IPS-20b (cell line): Measurements from ENCODE around the gene PHKB.
"Not testable (repeated sequence)": the region's sequence is repeated elsewhere in the genome, so short reads cannot be mapped to it uniquely, and the experiment has no call there.

Source experiments
- H3K27ac ChIP-seq: one replicate; pipeline ENCODE4 v1.5.1; 2013; ENCODE audit warnings: low read length
- H3K27me3 ChIP-seq: 2 replicates; pipeline ENCODE4 v1.6.1; 2013; ENCODE audit warnings: mild to moderate bottlenecking, low read length, inconsistent platforms; ENCODE audit not compliant: insufficient read depth
- H3K36me3 ChIP-seq: 2 replicates; pipeline ENCODE4 v1.6.1; 2013; ENCODE audit warnings: low read depth, mild to moderate bottlenecking, inconsistent platforms, low read length, moderate library complexity; ENCODE audit not compliant: insufficient read depth
- H3K4me1 ChIP-seq: 2 replicates; pipeline ENCODE4 v1.6.1; 2013; ENCODE audit warnings: mild to moderate bottlenecking, control low read depth, inconsistent platforms, low read length, moderate library complexity; ENCODE audit not compliant: insufficient read depth
- H3K4me3 ChIP-seq: 2 replicates; pipeline ENCODE4 v1.5.1; 2013; ENCODE audit warnings: mild to moderate bottlenecking, low read length, inconsistent platforms
- H3K9ac ChIP-seq: 2 replicates; pipeline ENCODE4 v1.6.1; 2013; ENCODE audit warnings: low read depth, mild to moderate bottlenecking, inconsistent platforms, low read length, moderate library complexity
- H3K9me3 ChIP-seq: 2 replicates; pipeline ENCODE4 v1.6.1; 2013; ENCODE audit warnings: mild to moderate bottlenecking, low read depth, low read length, inconsistent platforms; ENCODE audit not compliant: insufficient read depth

Gene PHKB

GRCh38 chr16:47664653-47665325, 203.7 kb downstream of the PHKB start:
- Histone ChIP-seq H3K9ac (no peak overlapping the region), H3K36me3 (peaks cover 15% of the 10 kb centered on the region; the same call in 1 of the 2 replicates), H3K4me1 (no peaks in the 10 kb centered on the region), H3K27ac (no peak overlapping the region), H3K4me3 (no peak overlapping the region), H3K9me3 (no peaks in the 10 kb centered on the region), H3K27me3 (no peaks in the 10 kb centered on the region)

- H3K9me3 ChIP-seq, result no peaks in the 10 kb centered on the region
- H3K4me3 ChIP-seq, result no peak overlapping the region
- H3K36me3 ChIP-seq, result peaks cover 8% of the 10 kb centered on the region; the same call in 1 of the 2 replicates
- H3K27ac ChIP-seq, result no peak overlapping the region
- no peaks in the 10 kb centered on the region for H3K4me1 ChIP-seq
- H3K27me3 ChIP-seq, result no peaks in the 10 kb centered on the region
- no peak overlapping the region for H3K9ac ChIP-seq
Observed at GRCh38 chr16:47666434-47666833, 205.3 kb downstream of the PHKB start.

DNA sequence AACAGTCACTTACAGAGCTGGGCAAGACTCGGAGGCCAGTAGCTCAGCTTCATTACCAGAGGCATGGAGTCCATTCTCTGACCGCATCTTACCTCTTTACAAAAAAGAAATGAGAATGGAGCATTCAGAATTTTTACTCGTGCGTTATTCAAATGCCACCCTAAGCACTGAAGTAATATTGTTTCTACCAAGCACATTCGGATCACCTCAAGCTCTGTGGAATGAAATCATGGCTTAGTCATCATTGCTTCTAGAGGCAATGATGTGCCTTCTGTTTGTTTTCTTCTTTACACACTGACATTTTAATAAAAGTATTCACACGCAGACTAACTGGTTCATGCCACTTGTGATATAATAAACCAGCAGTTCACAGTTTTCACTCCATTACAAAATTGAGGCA, 206.8 kb downstream of the PHKB start:
- Histone ChIP-seq H3K4me1 (no peaks in the 10 kb centered on the region), H3K9ac (no peak overlapping the region), H3K36me3 (no peaks in the 10 kb centered on the region), H3K27me3 (no peaks in the 10 kb centered on the region), H3K27ac (no peak overlapping the region), H3K9me3 (no peaks in the 10 kb centered on the region), H3K4me3 (no peak overlapping the region)

- no peaks in the 10 kb centered on the region for H3K36me3 ChIP-seq
Observed at GRCh38 chr16:47672475-47672874, 211.3 kb downstream of the PHKB start.

GRCh38 chr16:47676635-47677177, 215.6 kb downstream of the PHKB start:
- Histone ChIP-seq H3K9ac (no peak overlapping the region), H3K4me1 (no peaks in the 10 kb centered on the region), H3K27me3 (no peaks in the 10 kb centered on the region), H3K27ac (no peak overlapping the region), H3K4me3 (no peak overlapping the region), H3K9me3 (no peaks in the 10 kb centered on the region), H3K36me3 (no peaks in the 10 kb centered on the region)

More at GRCh38 chr16:47672475-47672874, 211.3 kb downstream of the PHKB start:
- Histone ChIP-seq H3K9ac (no peak overlapping the region), H3K9me3 (no peaks in the 10 kb centered on the region), H3K27ac (no peak overlapping the region), H3K4me3 (no peak overlapping the region), H3K27me3 (no peaks in the 10 kb centered on the region), H3K4me1 (no peaks in the 10 kb centered on the region)

- not testable (repeated sequence) for H3K27ac ChIP-seq, H3K36me3 ChIP-seq, H3K27me3 ChIP-seq, H3K9ac ChIP-seq, H3K4me1 ChIP-seq, H3K4me3 ChIP-seq
- H3K9me3 ChIP-seq, result peaks cover 13% of the 10 kb centered on the region; the same call in 1 of the 2 replicates
Observed at GRCh38 chr16:47681571-47681970, 220.4 kb downstream of the PHKB start.

DNA sequence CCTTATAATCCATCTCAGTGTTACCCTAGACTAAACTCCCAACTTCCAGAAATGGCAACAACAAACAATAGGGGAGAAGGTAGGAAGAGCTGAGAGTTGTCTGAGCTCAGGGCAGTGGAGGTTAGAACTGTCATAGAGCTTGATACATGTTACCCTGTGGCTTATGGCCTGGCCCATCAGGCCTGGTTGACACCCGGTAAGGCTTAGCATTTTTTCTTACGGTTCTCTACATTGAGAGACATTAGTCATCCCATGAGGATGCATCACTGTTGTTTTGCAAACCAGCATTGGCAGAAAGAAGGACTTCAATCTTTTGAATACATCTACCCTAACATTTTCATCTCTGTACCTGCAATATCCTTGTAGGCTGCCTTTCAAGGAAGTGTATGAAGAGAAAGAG, 226.6 kb downstream of the PHKB start:
- no peaks in the 10 kb centered on the region for H3K27me3 ChIP-seq
- peaks cover 13% of the 10 kb centered on the region; the same call in 1 of the 2 replicates for H3K9me3 ChIP-seq
- H3K27ac ChIP-seq, result no peak overlapping the region
- H3K36me3 ChIP-seq, result peaks cover 20% of the 10 kb centered on the region; the same call in 1 of the 2 replicates
- H3K9ac ChIP-seq, result no peak overlapping the region
- no peaks in the 10 kb centered on the region for H3K4me1 ChIP-seq
- no peak overlapping the region for H3K4me3 ChIP-seq

GRCh38 chr16:47693226-47693625, 232.1 kb downstream of the PHKB start:
- H3K27me3 ChIP-seq, result no peaks in the 10 kb centered on the region
- no peaks in the 10 kb centered on the region for H3K9me3 ChIP-seq
- H3K36me3 ChIP-seq, result peaks cover 39% of the 10 kb centered on the region
- no peak overlapping the region for H3K4me3 ChIP-seq
- H3K4me1 ChIP-seq, result no peaks in the 10 kb centered on the region
- no peak overlapping the region for H3K9ac ChIP-seq
- no peak overlapping the region for H3K27ac ChIP-seq

GRCh38 chr16:47694543-47694942, 233.4 kb downstream of the PHKB start:
- Histone ChIP-seq H3K27me3 (no peaks in the 10 kb centered on the region), H3K9me3 (no peaks in the 10 kb centered on the region), H3K9ac (no peak overlapping the region), H3K4me1 (peaks cover 5% of the 10 kb centered on the region; the same call in 1 of the 2 replicates), H3K27ac (no peak overlapping the region), H3K36me3 (peaks cover 37% of the 10 kb centered on the region), H3K4me3 (no peak overlapping the region)

DNA sequence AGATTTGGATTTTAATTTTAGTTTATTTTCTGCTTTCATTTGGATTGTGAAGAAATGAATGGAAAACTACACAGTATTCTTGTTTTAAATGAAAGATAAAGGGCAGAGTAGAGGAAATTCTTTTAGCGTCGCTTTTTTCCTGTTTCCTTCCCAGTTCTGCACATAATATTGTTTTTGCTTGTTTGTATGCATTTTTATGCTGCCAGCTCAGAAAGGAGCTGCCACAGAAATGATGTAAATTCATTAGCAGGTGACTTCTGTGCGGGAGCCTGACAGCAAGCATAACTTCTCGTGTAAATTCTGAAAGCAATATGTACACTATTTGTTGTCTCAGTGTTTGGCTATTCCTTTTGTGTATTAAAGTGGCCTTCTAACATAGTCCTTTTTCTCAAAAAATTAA, 234.6 kb downstream of the PHKB start:
- Histone ChIP-seq H3K4me3 (no peak overlapping the region), H3K9me3 (no peaks in the 10 kb centered on the region), H3K27me3 (no peaks in the 10 kb centered on the region), H3K4me1 (peaks cover 10% of the 10 kb centered on the region; the same call in 1 of the 2 replicates), H3K27ac (no peak overlapping the region), H3K36me3 (peaks cover 30% of the 10 kb centered on the region), H3K9ac (no peak overlapping the region)

DNA sequence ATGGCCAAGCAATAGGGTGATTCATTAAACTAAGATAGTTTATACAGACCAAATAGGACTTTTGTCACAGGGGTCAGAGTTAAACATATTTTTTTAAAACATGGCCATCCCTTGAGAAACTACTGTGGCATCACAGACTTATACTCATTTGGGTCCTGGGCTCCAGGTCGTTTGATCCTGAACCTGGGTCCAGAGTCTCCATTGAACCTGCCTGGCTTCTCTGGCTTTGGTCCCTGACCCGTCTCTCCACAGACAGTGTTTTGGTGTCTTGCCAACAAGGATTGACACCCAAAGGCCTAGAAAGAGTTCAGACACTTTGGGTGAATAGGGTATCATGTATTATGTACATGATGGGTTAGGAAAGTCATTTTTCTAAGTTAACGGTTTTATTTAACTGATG, 236.7 kb downstream of the PHKB start:
- H3K9me3 ChIP-seq, result no peaks in the 10 kb centered on the region

DNA sequence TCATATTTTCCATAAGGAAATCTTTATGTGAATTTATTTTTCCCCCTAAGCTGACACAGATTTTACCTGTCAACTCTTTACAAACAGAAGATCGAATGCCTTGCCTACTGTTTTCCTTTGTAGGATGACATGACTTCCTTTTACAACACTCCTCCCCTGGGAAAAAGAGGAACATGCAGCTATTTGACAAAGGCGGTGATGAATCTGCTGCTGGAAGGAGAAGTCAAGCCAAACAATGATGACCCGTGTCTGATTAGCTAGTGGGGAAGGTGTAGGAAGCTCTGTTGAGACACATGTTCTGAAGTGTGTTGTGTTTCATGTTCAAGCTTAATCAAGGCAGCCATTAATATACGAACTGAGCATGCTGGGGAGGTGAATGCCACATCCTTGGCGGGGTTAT, 238.0 kb downstream of the PHKB start:
- H3K9ac ChIP-seq, result no peak overlapping the region
- no peak overlapping the region for H3K4me3 ChIP-seq
- no peaks in the 10 kb centered on the region for H3K9me3 ChIP-seq
- H3K36me3 ChIP-seq, result peaks cover 23% of the 10 kb centered on the region
- no peak overlapping the region for H3K27ac ChIP-seq
- H3K27me3 ChIP-seq, result no peaks in the 10 kb centered on the region
- H3K4me1 ChIP-seq, result peaks cover 11% of the 10 kb centered on the region; the same call in 1 of the 2 replicates

More for the DNA sequence above, 236.7 kb downstream of the PHKB start:
- Histone ChIP-seq H3K27me3 (no peaks in the 10 kb centered on the region), H3K36me3 (peaks cover 23% of the 10 kb centered on the region), H3K4me3 (no peak overlapping the region), H3K27ac (no peak overlapping the region), H3K9ac (no peak overlapping the region), H3K4me1 (peaks cover 11% of the 10 kb centered on the region; the same call in 1 of the 2 replicates)
